WTC11 (cell line): ENCODE measurements around the gene UBAP2L.

Experiments used
- AFF4 ChIP-seq: sonication (generic); formaldehyde crosslinking; IDR thresholded peaks from 2 replicates; pipeline ENCODE4 v1.8.1; 2023; ENCODE audit warnings: mild to moderate bottlenecking, missing genetic modification reagents, borderline replicate concordance
- CTCF ChIP-seq: fragments of 200-600 bp; IDR thresholded peaks from 2 replicates; pipeline ENCODE4 v1.8.0; 2022; ENCODE audit warnings: antibody characterized with exemption
- E2F4 ChIP-seq: sonication (generic); formaldehyde crosslinking; IDR thresholded peaks from 2 replicates; pipeline ENCODE4 v1.8.1; 2022; ENCODE audit warnings: low read depth, mild to moderate bottlenecking, moderate library complexity, missing genetic modification reagents, borderline replicate concordance
- ELF4 ChIP-seq: sonication (generic); formaldehyde crosslinking; IDR thresholded peaks from 2 replicates; pipeline ENCODE4 v1.8.1; 2022; ENCODE audit warnings: low read depth, mild to moderate bottlenecking, moderate library complexity, missing genetic modification reagents
- KAT7 ChIP-seq: sonication (generic); formaldehyde crosslinking; IDR thresholded peaks from 2 replicates; pipeline ENCODE4 v1.8.1; 2023; ENCODE audit warnings: missing genetic modification reagents, mild to moderate bottlenecking, borderline replicate concordance
- MLX ChIP-seq: sonication (generic); formaldehyde crosslinking; IDR thresholded peaks from 2 replicates; pipeline ENCODE4 v1.8.1; 2023; ENCODE audit warnings: mild to moderate bottlenecking, missing genetic modification reagents, moderate library complexity
- NFE2L1 ChIP-seq: sonication (generic); formaldehyde crosslinking; IDR thresholded peaks from 2 replicates; pipeline ENCODE4 v1.8.1; 2023; ENCODE audit warnings: missing genetic modification reagents
- SMAD4 ChIP-seq: sonication (generic); formaldehyde crosslinking; IDR thresholded peaks from 2 replicates; pipeline ENCODE4 v1.8.0; 2022; ENCODE audit warnings: mild to moderate bottlenecking, missing genetic modification reagents
- TCF7 ChIP-seq: sonication (generic); formaldehyde crosslinking; IDR thresholded peaks from 2 replicates; pipeline ENCODE4 v1.8.0; 2022; ENCODE audit warnings: mild to moderate bottlenecking, low read depth, missing genetic modification reagents, moderate library complexity
- TEAD4 ChIP-seq: sonication (generic); formaldehyde crosslinking; IDR thresholded peaks from 2 replicates; pipeline ENCODE4 v1.8.0; 2022; ENCODE audit warnings: mild to moderate bottlenecking, missing genetic modification reagents
- TP53 ChIP-seq: sonication (generic); formaldehyde crosslinking; IDR thresholded peaks from 2 replicates; pipeline ENCODE4 v1.8.1; 2023; ENCODE audit warnings: mild to moderate bottlenecking, missing genetic modification reagents
- USF1 ChIP-seq: sonication (generic); formaldehyde crosslinking; IDR thresholded peaks from 2 replicates; pipeline ENCODE4 v1.8.0; 2022; ENCODE audit warnings: mild to moderate bottlenecking, missing genetic modification reagents
- ZNF281 ChIP-seq: sonication (generic); formaldehyde crosslinking; IDR thresholded peaks from 2 replicates; pipeline ENCODE4 v1.8.0; 2023; ENCODE audit warnings: mild to moderate bottlenecking, missing genetic modification reagents
- TF ChIP-seq, protein P1 (sequence below): sonication (generic); formaldehyde crosslinking; conservative IDR thresholded peaks from 2 replicates; pipeline ENCODE4 v1.8.1; 2023; ENCODE audit warnings: mild to moderate bottlenecking, low read depth, missing genetic modification reagents, moderate library complexity

GRCh38 chr1:154276797-154277196, 56.0 kb downstream of the UBAP2L start:
- no peak for TF ChIP-seq KAT7 (CRISPR knock-in tag)
- no peak for TF ChIP-seq CTCF
- no peak for TF ChIP-seq TP53 (CRISPR knock-in tag)
- TF ChIP-seq MLX (CRISPR knock-in tag), result no peak
- TF ChIP-seq NFE2L1 (CRISPR knock-in tag), result no peak
- no peak for TF ChIP-seq ZNF281 (CRISPR knock-in tag)
- no peak for TF ChIP-seq E2F4 (CRISPR knock-in tag)
- no peak for TF ChIP-seq ELF4 (CRISPR knock-in tag)
- no peak for TF ChIP-seq AFF4 (CRISPR knock-in tag)
- TF ChIP-seq USF1 (CRISPR knock-in tag), result no peak
- no peak for TF ChIP-seq SMAD4 (CRISPR knock-in tag)
- TF ChIP-seq, protein P1, sequence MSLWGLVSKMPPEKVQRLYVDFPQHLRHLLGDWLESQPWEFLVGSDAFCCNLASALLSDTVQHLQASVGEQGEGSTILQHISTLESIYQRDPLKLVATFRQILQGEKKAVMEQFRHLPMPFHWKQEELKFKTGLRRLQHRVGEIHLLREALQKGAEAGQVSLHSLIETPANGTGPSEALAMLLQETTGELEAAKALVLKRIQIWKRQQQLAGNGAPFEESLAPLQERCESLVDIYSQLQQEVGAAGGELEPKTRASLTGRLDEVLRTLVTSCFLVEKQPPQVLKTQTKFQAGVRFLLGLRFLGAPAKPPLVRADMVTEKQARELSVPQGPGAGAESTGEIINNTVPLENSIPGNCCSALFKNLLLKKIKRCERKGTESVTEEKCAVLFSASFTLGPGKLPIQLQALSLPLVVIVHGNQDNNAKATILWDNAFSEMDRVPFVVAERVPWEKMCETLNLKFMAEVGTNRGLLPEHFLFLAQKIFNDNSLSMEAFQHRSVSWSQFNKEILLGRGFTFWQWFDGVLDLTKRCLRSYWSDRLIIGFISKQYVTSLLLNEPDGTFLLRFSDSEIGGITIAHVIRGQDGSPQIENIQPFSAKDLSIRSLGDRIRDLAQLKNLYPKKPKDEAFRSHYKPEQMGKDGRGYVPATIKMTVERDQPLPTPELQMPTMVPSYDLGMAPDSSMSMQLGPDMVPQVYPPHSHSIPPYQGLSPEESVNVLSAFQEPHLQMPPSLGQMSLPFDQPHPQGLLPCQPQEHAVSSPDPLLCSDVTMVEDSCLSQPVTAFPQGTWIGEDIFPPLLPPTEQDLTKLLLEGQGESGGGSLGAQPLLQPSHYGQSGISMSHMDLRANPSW (CRISPR knock-in tag), result no peak
- no peak for TF ChIP-seq TCF7 (CRISPR knock-in tag)
- no peak for TF ChIP-seq TEAD4 (CRISPR knock-in tag)
